ENCODE measurements around the gene SLN.

SLN gene

DNA sequence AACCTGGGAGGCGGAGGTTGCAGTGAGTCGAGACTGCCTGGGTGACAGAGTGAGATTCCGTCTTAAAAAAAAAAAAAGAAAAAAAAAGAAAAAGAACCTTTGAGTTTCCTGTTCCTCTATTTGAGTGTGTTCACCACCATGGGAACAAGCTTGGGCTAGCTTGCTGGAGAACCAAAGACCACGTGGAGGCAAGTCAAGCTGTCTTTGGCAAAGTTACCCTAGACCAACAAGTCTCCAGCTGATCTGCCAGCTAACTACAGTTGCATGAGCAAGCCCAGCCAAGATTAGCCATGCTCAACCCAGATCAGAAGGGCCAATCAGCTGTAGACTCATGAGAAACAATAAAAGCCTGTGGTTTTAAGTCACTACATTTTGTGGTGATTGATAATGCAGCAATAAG, 29.7 kb downstream of the SLN start:
- no peak for DNase-seq

DNA sequence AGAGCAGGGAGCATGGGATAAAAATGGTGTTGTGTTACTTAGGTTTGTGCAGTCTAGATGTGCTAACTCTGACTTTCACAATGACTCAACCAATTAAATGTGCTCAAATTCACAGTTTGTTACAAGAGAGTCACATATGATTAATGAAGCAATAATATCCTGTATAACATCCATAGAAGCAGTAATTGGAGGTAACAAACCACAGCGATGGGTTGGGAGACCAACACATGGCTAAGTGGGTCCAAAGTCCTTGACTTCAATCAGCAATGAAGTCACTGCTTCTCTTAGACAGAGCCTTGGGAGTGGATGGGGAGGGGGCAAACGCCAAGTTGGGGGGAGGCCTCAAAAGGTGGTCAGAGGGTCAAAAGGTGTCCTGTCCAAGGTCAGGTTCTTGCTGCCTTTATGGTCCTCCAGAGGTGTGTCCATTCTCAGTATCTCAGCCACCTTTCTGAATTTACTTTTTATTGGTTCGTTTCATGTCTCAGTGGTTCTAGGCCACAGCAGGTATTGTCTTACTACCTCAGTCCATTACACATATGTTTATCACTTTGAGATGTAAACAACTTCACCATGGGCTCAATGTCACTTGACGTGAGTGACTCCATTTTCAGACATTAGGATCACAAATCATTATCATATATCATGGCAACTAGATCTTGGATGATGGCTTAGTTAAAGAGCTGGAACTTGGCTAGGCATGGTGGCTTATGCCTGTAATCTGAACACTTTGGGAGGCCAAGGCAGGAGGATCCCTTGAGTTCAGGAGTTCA, 32.4 kb downstream of the SLN start:
- no peak for DNase-seq

DNA sequence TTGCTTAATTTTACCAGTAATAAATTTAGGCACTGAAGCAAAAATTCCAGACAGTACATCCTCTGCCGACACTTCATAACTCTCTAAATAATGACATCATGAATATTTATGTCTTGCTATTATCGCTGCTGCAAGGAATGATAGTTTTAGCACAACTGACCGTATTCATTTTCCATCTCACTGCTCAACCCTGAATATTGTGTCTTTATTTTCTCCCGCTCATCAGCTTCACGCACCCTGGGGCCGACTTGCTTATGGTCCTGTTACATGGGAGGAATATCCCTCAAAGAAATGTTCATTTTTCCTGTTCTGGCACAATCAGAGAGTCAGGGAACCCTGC, 33.3 kb downstream of the SLN start:
- DNase-seq, result no peak

DNA sequence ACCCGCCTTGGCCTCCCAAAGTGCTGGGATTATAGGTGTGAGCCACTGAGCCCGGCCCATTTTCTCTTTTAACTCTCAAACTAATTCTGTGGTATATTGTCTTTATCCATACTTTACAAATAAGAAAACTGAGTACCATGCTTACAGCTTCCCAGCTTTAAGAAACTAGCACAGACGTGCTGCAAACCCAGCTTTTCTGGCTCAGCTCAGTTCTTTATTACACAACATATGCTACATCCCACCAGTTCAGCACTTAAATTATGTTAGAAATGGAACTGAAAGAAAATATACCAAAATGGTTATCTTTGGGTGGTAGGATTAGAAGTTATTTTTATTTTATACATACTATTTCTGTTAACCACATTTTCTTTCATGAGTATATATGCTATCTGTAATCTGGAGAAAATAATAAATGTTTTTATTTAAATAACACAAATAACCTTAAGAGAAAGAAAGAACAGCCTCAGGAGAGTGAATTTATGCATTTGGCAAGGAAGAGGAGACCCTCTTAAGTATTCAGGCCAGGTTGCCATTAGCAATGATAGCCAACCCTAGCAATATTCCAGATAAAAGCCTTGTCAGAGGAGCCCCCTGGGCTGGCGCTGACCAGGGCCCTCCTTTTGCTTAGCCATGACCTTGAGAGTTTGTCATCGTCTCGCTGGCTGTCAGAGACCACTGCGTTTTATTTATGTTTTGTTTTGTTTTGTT, 33.8 kb downstream of the SLN start:
- DNase-seq, result no peak

DNA sequence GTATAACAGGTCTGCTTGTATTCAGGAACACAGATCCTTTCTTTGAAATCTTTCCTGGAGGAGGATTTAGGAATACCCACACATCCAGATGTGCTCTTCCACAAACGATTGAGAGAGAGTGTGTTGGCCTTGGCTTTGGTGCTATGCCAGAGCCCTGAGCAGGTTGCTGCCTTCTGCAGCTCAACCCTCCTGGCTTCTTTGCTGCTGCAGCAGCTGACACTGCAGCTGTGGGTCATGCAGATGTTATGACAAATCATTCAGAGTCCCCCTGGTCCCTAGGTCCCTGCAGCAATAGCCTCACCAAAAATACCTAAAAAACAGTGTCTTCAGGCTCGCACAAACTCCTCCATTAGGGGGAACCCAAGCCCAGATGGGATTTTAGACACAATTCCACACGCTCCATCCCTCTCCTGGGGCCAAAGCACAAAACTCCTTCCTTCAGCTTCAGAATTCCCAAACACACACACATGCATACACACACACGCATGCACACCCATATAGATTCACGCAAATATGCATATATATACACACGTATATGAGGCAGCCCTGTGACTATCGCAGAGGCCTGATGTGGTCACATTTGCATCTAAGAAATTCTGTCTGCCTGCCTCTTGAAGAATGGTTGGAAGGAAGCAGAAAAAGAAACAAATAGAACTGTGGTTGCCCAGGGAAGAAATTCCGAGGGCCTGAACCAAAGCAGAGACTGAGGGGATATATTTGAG, 35.4 kb downstream of the SLN start:
- no peak for DNase-seq

DNA sequence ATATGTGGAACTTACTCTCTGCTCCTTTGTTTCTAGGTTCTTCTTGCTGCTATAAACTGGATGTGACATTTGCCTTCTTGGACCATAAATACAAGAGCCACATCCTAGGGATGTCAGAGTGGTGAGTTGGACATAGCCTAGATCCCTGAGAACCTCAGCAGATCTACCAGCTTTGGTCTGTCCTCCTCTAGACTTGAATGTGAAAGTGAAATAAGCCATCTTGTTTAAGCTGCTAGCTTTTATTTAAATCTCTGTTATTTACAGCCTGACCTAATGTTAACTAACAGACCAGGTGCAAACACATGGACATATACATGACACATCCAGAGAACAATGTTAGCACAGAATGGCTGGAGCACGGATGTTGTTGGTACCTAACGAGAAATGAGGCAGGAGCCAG, 36.0 kb downstream of the SLN start:
- no peak for DNase-seq

DNA sequence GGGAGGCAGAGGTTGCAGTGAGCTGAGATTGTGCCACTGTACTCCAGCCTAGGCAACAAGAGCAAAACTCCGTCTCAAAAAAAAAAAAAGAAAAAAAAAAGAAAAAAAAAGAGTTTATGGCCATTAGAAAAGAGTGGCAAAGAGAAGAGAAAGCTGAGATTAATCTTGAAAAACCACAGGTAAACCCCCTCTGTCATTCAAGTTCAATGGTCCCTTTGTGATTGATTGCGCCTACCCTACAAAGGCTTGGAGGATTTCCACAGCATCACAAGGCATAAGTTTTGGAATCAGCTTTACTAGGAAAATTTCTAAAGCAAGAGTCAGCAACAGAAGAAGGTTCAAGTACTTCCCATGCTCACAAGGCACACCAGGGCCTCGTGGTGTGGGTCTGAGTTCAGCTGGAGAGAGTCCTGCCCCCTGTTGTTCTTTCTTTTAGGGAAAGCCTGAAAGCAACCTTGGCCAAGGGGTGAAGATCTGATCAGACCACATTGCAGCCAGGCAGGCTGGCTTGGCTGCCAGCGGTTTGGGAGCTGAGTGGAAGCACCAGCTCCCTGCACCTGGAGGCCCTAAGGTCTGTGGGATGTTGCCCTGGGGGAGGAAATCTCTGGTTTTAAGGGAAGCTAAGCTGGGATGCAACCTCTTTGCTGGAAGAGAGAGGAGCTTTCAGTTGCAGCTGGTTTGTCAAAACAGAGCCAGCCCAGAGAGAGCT, 41.8 kb downstream of the SLN start:
- DNase-seq, result no peak

DNA sequence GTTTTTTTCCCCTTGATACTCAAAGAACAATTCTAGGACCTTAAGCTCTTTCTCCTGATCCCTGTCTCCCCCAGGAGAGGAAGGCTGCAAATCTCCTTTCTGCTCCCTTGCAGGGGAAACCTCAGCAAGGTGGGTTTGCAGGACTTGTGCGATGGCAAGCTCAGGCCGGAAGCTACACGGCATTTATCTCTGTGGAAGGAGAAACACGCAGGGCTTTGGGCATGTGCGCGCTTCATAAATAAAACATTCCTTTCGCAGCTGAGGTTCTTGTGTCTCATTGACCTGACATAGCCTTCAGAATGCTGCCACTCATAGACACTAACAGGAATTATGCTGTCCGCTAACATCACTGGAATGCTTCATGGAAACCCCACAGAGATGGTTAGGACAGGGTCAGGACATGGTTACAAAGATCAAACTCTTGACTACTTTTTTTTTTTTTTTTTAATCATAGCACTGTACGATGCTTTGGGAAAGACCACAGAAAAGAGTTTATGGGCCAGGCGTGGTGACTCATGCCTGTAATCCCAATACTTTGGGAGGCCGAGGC, 42.6 kb downstream of the SLN start:
- no peak for DNase-seq

DNA sequence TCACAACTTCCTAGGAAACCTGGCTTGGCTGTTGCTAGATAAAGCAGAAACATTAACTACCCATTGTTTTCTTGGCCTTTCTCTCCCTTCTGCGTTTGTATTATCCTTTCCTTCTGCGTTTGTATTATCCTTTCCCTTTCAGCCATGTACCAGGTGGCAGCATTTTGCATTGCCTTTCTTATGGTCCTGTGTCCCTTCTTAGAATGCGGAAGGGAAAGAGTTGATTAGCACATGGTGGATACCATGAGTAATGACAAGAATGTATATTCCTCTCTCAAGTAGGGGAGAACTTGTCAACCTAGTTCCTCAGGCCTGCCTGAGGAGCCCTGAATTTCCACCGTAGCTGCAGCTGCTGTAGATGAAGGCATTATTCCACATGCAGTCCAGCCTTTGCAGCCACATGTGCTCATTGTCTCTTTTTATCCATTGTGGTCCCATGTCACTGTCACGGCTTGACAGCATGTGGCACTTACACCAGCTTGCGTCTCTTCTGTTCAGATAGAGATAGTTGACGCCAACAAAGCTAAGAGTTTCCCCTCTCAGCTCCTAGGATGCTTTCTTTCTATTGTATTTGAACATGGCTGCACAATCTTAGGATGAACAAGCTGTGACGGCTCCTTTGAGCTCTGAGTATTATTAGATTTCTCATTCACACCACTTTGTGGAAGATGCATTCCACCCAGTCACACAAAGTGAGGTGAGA, 44.8 kb downstream of the SLN start:
- DNase-seq, result no peak

DNA sequence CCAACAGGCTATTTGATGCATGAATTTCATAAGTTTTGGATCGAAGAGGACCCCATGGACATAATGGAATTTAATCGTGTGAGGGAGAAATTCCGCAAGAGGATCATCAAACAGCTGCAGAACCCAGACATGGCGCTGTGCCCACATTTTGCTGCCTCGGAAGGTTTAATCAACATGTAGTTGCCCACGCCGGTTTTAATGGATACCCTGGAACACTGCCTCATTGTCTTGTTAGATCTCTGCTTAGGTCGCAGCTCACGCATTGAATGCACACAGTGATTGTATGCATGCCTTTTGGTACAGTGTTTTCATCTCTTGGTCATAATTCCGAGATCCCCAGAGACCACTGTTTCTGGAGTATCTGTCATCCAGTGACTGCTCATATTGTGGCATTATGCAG, 46.8 kb downstream of the SLN start:
- DNase-seq, result no peak

DNA sequence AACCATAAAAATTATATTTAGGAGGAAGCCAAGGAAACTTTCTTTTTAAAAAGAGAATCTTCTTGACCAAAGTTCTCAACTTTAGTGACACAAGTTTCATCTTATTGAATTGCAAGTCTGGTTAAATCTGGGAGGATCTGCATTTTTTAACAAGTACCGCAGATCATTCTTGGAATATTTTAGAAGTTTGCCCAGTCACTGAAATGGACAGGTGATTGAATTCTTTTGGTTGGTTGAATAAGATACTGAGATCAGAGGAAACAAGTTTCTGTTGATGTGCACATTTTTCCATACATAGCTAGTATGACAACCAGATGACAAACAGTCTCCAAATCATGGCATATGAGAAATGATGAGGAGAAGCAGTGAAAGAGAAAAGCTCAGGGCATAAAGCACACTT, 50.2 kb downstream of the SLN start:
- DNase-seq, result no peak

DNA sequence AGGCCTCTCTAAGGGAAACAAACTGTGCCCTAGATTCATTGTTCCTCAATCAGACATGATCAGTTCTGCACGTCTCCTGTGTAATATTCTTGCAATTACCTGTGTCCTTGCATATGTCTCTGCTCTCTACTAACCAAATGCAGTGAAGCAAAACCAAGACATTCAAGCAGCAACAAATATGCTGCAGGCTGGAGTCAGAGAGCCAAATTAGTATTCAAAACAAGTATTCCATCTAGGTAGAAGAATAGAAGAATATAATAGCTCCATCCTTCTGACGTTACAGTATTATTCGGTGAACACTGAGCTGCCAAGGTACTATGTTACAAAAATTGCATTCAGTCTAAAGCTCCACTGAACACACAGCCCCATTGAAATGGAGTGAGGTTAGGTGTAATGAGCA, 51.8 kb downstream of the SLN start:
- no peak for DNase-seq

DNA sequence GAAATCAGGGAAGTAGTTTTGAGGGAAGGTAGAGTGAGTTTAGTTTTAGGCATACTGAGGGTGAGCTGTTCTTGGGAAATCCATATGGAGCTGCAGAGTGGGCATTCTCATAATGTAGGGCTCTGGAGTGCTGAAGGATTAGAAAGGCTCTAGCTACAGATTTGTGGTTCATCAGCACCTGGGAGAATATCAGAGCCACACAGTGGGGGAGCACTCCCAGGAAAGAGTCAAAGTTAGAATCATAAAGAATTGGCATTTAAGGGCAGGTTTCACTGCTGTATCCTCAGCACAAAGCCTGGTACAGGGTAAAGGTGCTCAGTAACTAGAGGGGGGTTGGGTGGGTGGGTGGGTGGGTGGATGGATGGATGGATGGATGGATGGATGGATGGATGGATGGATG, 52.5 kb downstream of the SLN start:
- DNase-seq, result no peak

All from NK-92 treated with Interleukin-12 subunit alpha and Interleukin-12 subunit beta, amount 100 ng/mL, for 24 hours (cell line).